GM10266 (cell line): Measurements from ENCODE around the gene RYR3.

Experiments
- DNase-seq: peaks from one replicate; pipeline ENCODE4 v3.0.0; 2012; ENCODE audit errors: extremely low spot score
- TF ChIP-seq, protein P1 (sequence below): IDR thresholded peaks from 2 replicates; pipeline ENCODE4 v1.5.1; 2012; ENCODE audit warnings: mild to moderate bottlenecking, low read depth; ENCODE audit not compliant: control insufficient read depth, insufficient read depth; ENCODE audit errors: missing control alignments

RYR3 gene

DNA sequence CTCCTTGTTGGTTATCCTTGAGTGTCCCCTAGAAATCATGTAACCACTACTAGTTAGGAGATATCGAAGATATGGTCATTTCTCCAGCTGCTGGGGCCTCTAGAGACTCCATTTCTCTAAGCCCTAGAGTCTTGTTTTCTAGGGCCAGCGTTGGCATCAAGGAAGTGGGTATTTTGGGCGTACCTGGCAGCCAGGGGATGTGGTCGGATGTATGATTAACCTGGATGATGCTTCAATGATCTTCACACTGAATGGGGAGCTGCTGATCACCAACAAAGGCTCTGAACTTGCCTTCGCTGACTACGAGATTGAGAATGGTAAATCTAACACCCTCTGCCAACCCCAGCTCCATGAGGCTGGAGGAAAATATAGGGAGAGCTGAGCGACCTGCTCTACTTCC is 325.5 kb downstream of the RYR3 start:
- TF ChIP-seq, protein P1, sequence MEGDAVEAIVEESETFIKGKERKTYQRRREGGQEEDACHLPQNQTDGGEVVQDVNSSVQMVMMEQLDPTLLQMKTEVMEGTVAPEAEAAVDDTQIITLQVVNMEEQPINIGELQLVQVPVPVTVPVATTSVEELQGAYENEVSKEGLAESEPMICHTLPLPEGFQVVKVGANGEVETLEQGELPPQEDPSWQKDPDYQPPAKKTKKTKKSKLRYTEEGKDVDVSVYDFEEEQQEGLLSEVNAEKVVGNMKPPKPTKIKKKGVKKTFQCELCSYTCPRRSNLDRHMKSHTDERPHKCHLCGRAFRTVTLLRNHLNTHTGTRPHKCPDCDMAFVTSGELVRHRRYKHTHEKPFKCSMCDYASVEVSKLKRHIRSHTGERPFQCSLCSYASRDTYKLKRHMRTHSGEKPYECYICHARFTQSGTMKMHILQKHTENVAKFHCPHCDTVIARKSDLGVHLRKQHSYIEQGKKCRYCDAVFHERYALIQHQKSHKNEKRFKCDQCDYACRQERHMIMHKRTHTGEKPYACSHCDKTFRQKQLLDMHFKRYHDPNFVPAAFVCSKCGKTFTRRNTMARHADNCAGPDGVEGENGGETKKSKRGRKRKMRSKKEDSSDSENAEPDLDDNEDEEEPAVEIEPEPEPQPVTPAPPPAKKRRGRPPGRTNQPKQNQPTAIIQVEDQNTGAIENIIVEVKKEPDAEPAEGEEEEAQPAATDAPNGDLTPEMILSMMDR, result no peak
- DNase-seq, result no peak

DNA sequence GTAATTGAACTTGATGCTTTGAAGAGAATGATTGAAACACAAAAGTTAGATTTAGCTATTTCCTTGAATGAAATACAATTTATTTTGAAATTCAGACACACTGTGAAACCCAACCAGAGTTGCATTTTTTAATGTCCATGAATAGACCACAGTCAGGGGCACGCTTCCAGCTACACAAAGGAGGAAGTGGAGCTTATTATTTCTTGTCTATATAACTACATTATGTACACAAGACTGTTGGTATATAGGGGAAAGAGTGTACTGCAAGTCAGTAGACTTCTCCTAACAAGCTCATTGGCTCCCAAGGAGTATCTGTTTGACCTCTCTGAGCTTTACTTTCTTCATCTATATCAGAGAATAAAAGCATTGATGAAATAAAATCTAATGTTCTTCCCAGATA is 326.2 kb downstream of the RYR3 start:
- no peak for DNase-seq
- TF ChIP-seq, protein P1, result no peak

DNA sequence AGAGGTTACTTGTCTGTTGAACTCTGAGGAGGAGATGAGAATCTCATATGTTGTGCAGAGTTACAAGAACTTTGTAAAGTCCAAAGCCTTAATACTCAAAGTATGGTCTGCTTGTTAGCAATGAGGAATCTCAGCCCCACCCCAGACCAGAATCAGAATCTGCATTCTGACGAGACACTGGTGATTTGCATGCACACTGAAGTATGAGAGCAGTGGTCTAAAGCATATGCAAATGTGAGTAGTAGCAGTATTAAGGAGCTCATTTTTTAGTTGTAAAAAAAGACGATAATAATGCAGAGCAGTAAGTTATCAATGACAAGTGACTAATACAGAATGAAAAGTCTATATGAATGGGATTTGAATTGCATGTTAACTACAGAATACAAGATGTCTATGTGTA is 327.7 kb downstream of the RYR3 start:
- TF ChIP-seq, protein P1, result no peak
- DNase-seq, result no peak

DNA sequence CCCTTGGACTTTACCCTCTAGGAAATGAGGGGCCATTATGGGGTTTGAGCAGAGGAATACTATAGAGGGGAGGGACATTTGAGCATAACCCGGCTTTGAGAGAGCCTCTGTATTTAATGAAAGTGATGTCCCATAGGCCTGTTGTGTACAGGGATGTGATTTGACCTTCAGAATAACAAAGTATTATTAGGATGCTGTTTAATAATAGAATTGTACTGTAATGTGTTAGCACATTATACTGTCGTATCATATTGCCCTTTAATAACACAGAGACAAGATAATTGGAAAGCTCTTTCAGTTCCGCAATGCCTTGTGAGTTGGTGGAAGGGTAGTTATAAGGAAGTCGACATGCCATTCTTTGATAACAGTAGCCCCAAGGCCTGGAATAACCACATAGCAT is 328.3 kb downstream of the RYR3 start:
- DNase-seq, result no peak

DNA sequence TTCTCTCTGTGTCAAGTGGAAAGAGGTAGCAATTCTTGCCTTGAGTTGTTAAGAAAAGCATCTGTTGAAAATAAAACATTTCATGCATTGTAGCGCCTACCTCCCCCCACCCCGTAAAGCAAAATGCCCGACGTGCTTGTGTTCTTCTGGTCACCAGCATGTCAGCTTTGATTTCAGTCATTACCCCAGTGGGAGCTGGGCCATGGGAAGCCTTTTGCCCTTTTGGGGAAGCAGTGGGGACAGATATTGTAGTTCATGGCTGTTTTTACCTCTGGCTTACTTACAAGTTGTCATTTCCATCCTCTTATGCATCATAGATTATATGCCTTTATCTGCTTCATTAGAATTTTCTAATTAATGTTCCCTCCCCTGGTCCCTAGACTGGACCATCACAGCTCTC is 328.7 kb downstream of the RYR3 start:
- no peak for DNase-seq
- TF ChIP-seq, protein P1, result no peak

More for the DNA sequence above, 328.3 kb downstream of the RYR3 start:
- TF ChIP-seq, protein P1, result no peak

GRCh38 chr15:33639978-33640377 is 329.2 kb downstream of the RYR3 start:
- TF ChIP-seq, protein P1, result no peak
- DNase-seq, result no peak

- no peak for DNase-seq
- TF ChIP-seq, protein P1, result no peak
Measured at GRCh38 chr15:33641069-33641468, 330.3 kb downstream of the RYR3 start.
